IMR-90 (cell line): ENCODE measurements around the gene NPHS1. TPM values are rescaled to one million over a fixed set of nuclear protein-coding genes. Genes with fewer than 3 reads are reported as not detected.

Source experiments
- ATAC-seq: fragments of 200-7000 bp; cut with Tn5 transposase; 2 replicates; pipeline ENCODE4 v1.9.1; 2020; ENCODE audit warnings: low read depth, mild to moderate bottlenecking, moderate library complexity
- BruUV-seq: library from RNA; stranded (reverse); fragments of 400-500 nt; replicated peaks from 2 replicates; lab custom pipeline; 2021; lab: Mats Ljungman, UMichigan
- CTCF ChIA-PET: fragments of 300-600 bp; formaldehyde crosslinking; extraction: SDS; loops from one replicate; lab custom pipeline; 2021; ENCODE audit warnings: antibody characterized with exemption; lab: Yijun Ruan, JAX
- POLR2A ChIA-PET: fragments of 300-600 bp; sonication (Branson Sonifier 250); formaldehyde crosslinking; loops from one replicate; lab custom pipeline; 2022; ENCODE audit warnings: antibody characterized with exemption; ENCODE audit not compliant: unreplicated experiment; lab: Charles Lee
- DNase-seq: peaks from one replicate; pipeline ENCODE4 v3.0.0; 2013
- H2AFZ ChIP-seq: replicated peaks from 2 replicates; pipeline ENCODE3; 2013; ENCODE audit warnings: low read length, mild to moderate bottlenecking; ENCODE audit not compliant: poor library complexity
- H2AK5ac ChIP-seq: 2 replicates; pipeline ENCODE4 v1.6.1; 2013; ENCODE audit warnings: low read depth, low read length, inconsistent platforms
- H2AK9ac ChIP-seq: replicated peaks from 2 replicates; pipeline ENCODE3; 2013; ENCODE audit warnings: mild to moderate bottlenecking, low read depth, low read length, moderate library complexity; ENCODE audit not compliant: poor library complexity
- H2BK120ac ChIP-seq: 2 replicates; pipeline ENCODE4 v1.6.1; 2013; ENCODE audit warnings: low read depth, low read length, inconsistent platforms
- H2BK15ac ChIP-seq: 3 replicates; pipeline ENCODE4 v1.6.1; 2013; ENCODE audit warnings: low read depth, low read length, inconsistent platforms
- H2BK20ac ChIP-seq: 2 replicates; pipeline ENCODE4 v1.6.1; 2013; ENCODE audit warnings: low read depth, mild to moderate bottlenecking, inconsistent platforms, low read length, moderate library complexity
- H2BK5ac ChIP-seq: 2 replicates; pipeline ENCODE4 v1.6.1; 2013; ENCODE audit warnings: mild to moderate bottlenecking, low read depth, low read length, inconsistent platforms; ENCODE audit not compliant: poor library complexity, severe bottlenecking
- H3K14ac ChIP-seq: replicated peaks from 2 replicates; pipeline ENCODE4 v1.6.1; 2013; ENCODE audit warnings: low read depth, low read length, inconsistent platforms
- H3K18ac ChIP-seq: 2 replicates; pipeline ENCODE4 v1.6.1; 2013; ENCODE audit warnings: low read depth, low read length, control low read depth
- H3K23ac ChIP-seq: 2 replicates; pipeline ENCODE4 v1.6.1; 2013; ENCODE audit warnings: low read depth, low read length, inconsistent platforms
- H3K27ac ChIP-seq: 2 replicates; pipeline ENCODE4 v1.5.1; 2013; ENCODE audit warnings: mild to moderate bottlenecking, control low read depth, low read length; ENCODE audit not compliant: insufficient read depth
- H3K27me3 ChIP-seq: 2 replicates; pipeline ENCODE4 v1.6.1; 2013; ENCODE audit warnings: low read length; ENCODE audit not compliant: control insufficient read depth, insufficient read depth
- H3K36me3 ChIP-seq: 2 replicates; pipeline ENCODE4 v1.6.1; 2013; ENCODE audit warnings: low read length, mixed read lengths; ENCODE audit not compliant: control insufficient read depth, insufficient read depth
- H3K4ac ChIP-seq: 2 replicates; pipeline ENCODE4 v1.6.1; 2013; ENCODE audit warnings: low read depth, low read length, inconsistent platforms
- H3K4me1 ChIP-seq: 2 replicates; pipeline ENCODE4 v1.6.1; 2013; ENCODE audit warnings: low read length, mixed read lengths; ENCODE audit not compliant: control insufficient read depth, insufficient read depth
- H3K4me2 ChIP-seq: 2 replicates; pipeline ENCODE4 v1.6.1; 2013; ENCODE audit warnings: low read depth, mild to moderate bottlenecking, control low read depth, low read length, moderate library complexity
- H3K4me3 ChIP-seq: 2 replicates; pipeline ENCODE4 v1.5.1; 2013; ENCODE audit warnings: low read depth, mild to moderate bottlenecking, control low read depth, low read length, moderate library complexity; ENCODE audit not compliant: insufficient read depth
- H3K56ac ChIP-seq: 2 replicates; pipeline ENCODE4 v1.6.1; 2013; ENCODE audit warnings: low read length, inconsistent platforms; ENCODE audit not compliant: insufficient read depth; ENCODE audit errors: extremely low read depth
- H3K79me1 ChIP-seq, 2 experiments: 2 replicates each; pipeline ENCODE4 v1.6.1; 2013; ENCODE audit warnings: low read length in 2 of 2, inconsistent platforms in 1 of 2, low read depth in 1 of 2
- H3K9ac ChIP-seq: 2 replicates; pipeline ENCODE4 v1.6.1; 2013; ENCODE audit warnings: low read depth, low read length, control low read depth
- H3K9me1 ChIP-seq: 2 replicates; pipeline ENCODE4 v1.6.1; 2013; ENCODE audit warnings: low read length, inconsistent platforms; ENCODE audit not compliant: insufficient read depth
- H3K9me3 ChIP-seq: 2 replicates; pipeline ENCODE4 v1.6.1; 2013; ENCODE audit warnings: low read length; ENCODE audit not compliant: control insufficient read depth, insufficient read depth
- H4K20me1 ChIP-seq: 2 replicates; pipeline ENCODE4 v1.6.1; 2013; ENCODE audit warnings: low read length, inconsistent platforms; ENCODE audit not compliant: insufficient read depth
- H4K5ac ChIP-seq: 2 replicates; pipeline ENCODE4 v1.6.1; 2013; ENCODE audit warnings: mild to moderate bottlenecking, low read depth, low read length, control low read depth
- H4K8ac ChIP-seq, 2 experiments: 2 replicates each; pipeline ENCODE4 v1.6.1; 2013; ENCODE audit warnings: low read depth in 2 of 2, low read length in 2 of 2, control low read depth in 1 of 2, inconsistent platforms in 1 of 2
- H4K91ac ChIP-seq: 2 replicates; pipeline ENCODE4 v1.6.1; 2013; ENCODE audit warnings: low read depth, low read length, inconsistent platforms; ENCODE audit not compliant: insufficient read depth
- CEBPB ChIP-seq: IDR thresholded peaks from 2 replicates; pipeline ENCODE4 v1.6.1; 2012; ENCODE audit warnings: low read depth, low read length, improper control_type of control experiment
- CHD1 ChIP-seq: IDR thresholded peaks from 2 replicates; pipeline ENCODE4 v1.6.1; 2012; ENCODE audit warnings: low read depth, low read length, improper control_type of control experiment
- ELK1 ChIP-seq: fragments of 150-350 bp; IDR thresholded peaks from 2 replicates; pipeline ENCODE4 v1.6.1; 2016; ENCODE audit warnings: low read depth, mild to moderate bottlenecking, low read length, moderate library complexity, borderline replicate concordance
- MAFK ChIP-seq: IDR thresholded peaks from 2 replicates; pipeline ENCODE4 v1.6.1; 2012; ENCODE audit warnings: low read depth, low read length, improper control_type of control experiment
- MAZ ChIP-seq: IDR thresholded peaks from 2 replicates; pipeline ENCODE4 v1.6.1; 2012; ENCODE audit warnings: low read depth, mild to moderate bottlenecking, low read length, improper control_type of control experiment, moderate library complexity, borderline replicate concordance
- MXI1 ChIP-seq: IDR thresholded peaks from 2 replicates; pipeline ENCODE4 v1.6.1; 2012; ENCODE audit warnings: low read depth, mild to moderate bottlenecking, low read length, moderate library complexity, borderline replicate concordance
- NFE2L2 ChIP-seq: fragments of 150-350 bp; IDR thresholded peaks from 2 replicates; pipeline ENCODE4 v1.6.1; 2016; ENCODE audit warnings: low read depth, mild to moderate bottlenecking, low read length
- POLR2A ChIP-seq: IDR thresholded peaks from 2 replicates; pipeline ENCODE4 v1.6.1; 2012; ENCODE audit warnings: mild to moderate bottlenecking, low read depth, low read length
- RAD21 ChIP-seq: IDR thresholded peaks from 2 replicates; pipeline ENCODE4 v1.6.1; 2012; ENCODE audit warnings: low read length, improper control_type of control experiment
- RFX5 ChIP-seq: IDR thresholded peaks from 2 replicates; pipeline ENCODE4 v1.8.0; 2012; ENCODE audit warnings: low read depth, mild to moderate bottlenecking, low read length, moderate library complexity
- SMC3 ChIP-seq: fragments of 150-350 bp; IDR thresholded peaks from 2 replicates; pipeline ENCODE4 v1.6.1; 2016; ENCODE audit warnings: low read depth, mild to moderate bottlenecking, antibody characterized with exemption, low read length, moderate library complexity
- WGBS, 2 experiments: methylation state at CpG; one replicate each; pipeline versions ENCODE4 v1.1.5 to v1.1.7; 2013; ENCODE audit warnings: missing lambda C conversion rate in 2 of 2; ENCODE audit not compliant: insufficient read length in 1 of 2; ENCODE audit errors: extremely low coverage in 2 of 2; 5-methylcytosine and 5-hydroxymethylcytosine counted together
- dilution Hi-C: fragments of 300-500 bp; cut with HindIII; formaldehyde crosslinking; loops from one replicate; pipeline ENCODE4 v1.14.3; 2018; ENCODE audit warnings: low sequenced_read_pairs; ENCODE audit not compliant: unreplicated experiment
- in situ Hi-C: fragments of 300-500 bp; cut with MboI; formaldehyde crosslinking; loops from 3 replicates; pipeline ENCODE4 v1.14.3; 2019; ENCODE audit warnings: low sequenced_read_pairs, inconsistent platforms, mixed read lengths
- intact Hi-C: fragments of 100-400 bp; cut with micrococcal nuclease; formaldehyde crosslinking; loops from 2 replicates; pipeline ENCODE4 v1.10.0; 2022
- polyA plus RNA-seq, 3 experiments: library from polyadenylated mRNA; depleted of rRNA; stranded (reverse); fragments of >200 nt; gene quantifications; 2 replicates each; pipeline ENCODE4 v1.2.3, GENCODE V29; 2012; ENCODE audit warnings: low replicate concordance in 1 of 3
- total RNA-seq: library from RNA; depleted of rRNA; stranded (reverse); fragments of >200 nt; gene quantifications from 2 replicates; pipeline ENCODE4 v1.2.3, GENCODE V29; 2012
- TF ChIP-seq, protein P1 (sequence below): conservative IDR thresholded peaks from 2 replicates; pipeline ENCODE4 v1.5.1; 2012; ENCODE audit warnings: mild to moderate bottlenecking, low read depth, low read length, improper control_type of control experiment

The NPHS1 gene
- total and polyA plus RNA-seq, 2 of the 4 experiments (the other 2 are of a cell fraction): not detected

- no peak for TF ChIP-seq CEBPB
These were observed 62.0 kb downstream of the NPHS1 start (continued) for GRCh38 chr19:35789978-35790944.

GRCh38 chr19:35789195-35789977, 62.9 kb downstream of the NPHS1 start:
- ATAC-seq: no peak
- H3K79me1 ChIP-seq: no peaks in the 10 kb centered on the region
- no peak for DNase-seq
- no peak for TF ChIP-seq RAD21
- no peak for TF ChIP-seq ELK1
- TF ChIP-seq MXI1: no peak
- TF ChIP-seq MAFK: no peak
- TF ChIP-seq MAZ: no peak
- TF ChIP-seq CHD1: no peak
- TF ChIP-seq RFX5: no peak
- TF ChIP-seq CEBPB: no peak
- TF ChIP-seq POLR2A: no peak
- no peak for TF ChIP-seq NFE2L2
- no peak for TF ChIP-seq SMC3
- TF ChIP-seq, protein P1, sequence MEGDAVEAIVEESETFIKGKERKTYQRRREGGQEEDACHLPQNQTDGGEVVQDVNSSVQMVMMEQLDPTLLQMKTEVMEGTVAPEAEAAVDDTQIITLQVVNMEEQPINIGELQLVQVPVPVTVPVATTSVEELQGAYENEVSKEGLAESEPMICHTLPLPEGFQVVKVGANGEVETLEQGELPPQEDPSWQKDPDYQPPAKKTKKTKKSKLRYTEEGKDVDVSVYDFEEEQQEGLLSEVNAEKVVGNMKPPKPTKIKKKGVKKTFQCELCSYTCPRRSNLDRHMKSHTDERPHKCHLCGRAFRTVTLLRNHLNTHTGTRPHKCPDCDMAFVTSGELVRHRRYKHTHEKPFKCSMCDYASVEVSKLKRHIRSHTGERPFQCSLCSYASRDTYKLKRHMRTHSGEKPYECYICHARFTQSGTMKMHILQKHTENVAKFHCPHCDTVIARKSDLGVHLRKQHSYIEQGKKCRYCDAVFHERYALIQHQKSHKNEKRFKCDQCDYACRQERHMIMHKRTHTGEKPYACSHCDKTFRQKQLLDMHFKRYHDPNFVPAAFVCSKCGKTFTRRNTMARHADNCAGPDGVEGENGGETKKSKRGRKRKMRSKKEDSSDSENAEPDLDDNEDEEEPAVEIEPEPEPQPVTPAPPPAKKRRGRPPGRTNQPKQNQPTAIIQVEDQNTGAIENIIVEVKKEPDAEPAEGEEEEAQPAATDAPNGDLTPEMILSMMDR: no peak

More at GRCh38 chr19:35789195-35789977, 62.9 kb downstream of the NPHS1 start:
- dilution Hi-C loops (no loop called here), intact Hi-C loops (no loop called here), in situ Hi-C loops (no loop called here)
- no peak overlapping the region for H2AFZ ChIP-seq
- 73% methylated on average over 5 of the region's 11 CpGs; no CpG with 5 or more reads in 1 of the 2 experiments for WGBS, 2 experiments
- no peak overlapping the region for H2BK20ac ChIP-seq
- ChIA-PET POLR2A (no interaction called here), CTCF (no interaction called here)
- H3K23ac ChIP-seq: no peak overlapping the region
- H2BK15ac ChIP-seq: no peak overlapping the region
- no TSS peak for BruUV-seq
- no peak overlapping the region for H3K4ac ChIP-seq
- H2BK5ac ChIP-seq: no peak overlapping the region
- H3K4me1 ChIP-seq: no peaks in the 10 kb centered on the region
- no peak overlapping the region for H2AK9ac ChIP-seq
- no peaks in the 10 kb centered on the region; the same call in 1 of the 2 replicates for H3K36me3 ChIP-seq
- H4K91ac ChIP-seq: no peak overlapping the region
- H4K20me1 ChIP-seq: no peaks in the 10 kb centered on the region
- H3K9me3 ChIP-seq: no peaks in the 10 kb centered on the region
- no peak overlapping the region for H2AK5ac ChIP-seq
- no peak overlapping the region for H2BK120ac ChIP-seq
- no peak overlapping the region for H3K4me2 ChIP-seq
- no peak overlapping the region for H3K18ac ChIP-seq
- no peak overlapping the region for H4K8ac ChIP-seq
- H3K27ac ChIP-seq: no peak overlapping the region
- no peaks in the 10 kb centered on the region; the same call in 1 of the 2 replicates for H3K27me3 ChIP-seq
- H3K56ac ChIP-seq: no peak overlapping the region
- no peak overlapping the region for H3K4me3 ChIP-seq
- no peak overlapping the region for H3K9ac ChIP-seq
- H4K5ac ChIP-seq: no peak overlapping the region
- H3K14ac ChIP-seq: no peak overlapping the region
- no peaks in the 10 kb centered on the region for H3K9me1 ChIP-seq
